A549 (cell line): ENCODE data around the gene RANBP17. TPM values are rescaled to one million over a fixed set of nuclear protein-coding genes. Genes with fewer than 3 reads are reported as not detected.

ENCODE experiments used
- ATAC-seq, 2 experiments: fragments of 200-7000 bp in 1 of 2; fragments of >200 bp in 1 of 2; cut with Nextera tagmentation in 1 of 2; cut with Tn5 transposase in 1 of 2; 3 replicates each; pipeline versions ENCODE4 v1.8.0 to v1.9.1; 2018 to 2020; ENCODE audit warnings: mild to moderate bottlenecking in 1 of 2, moderate library complexity in 1 of 2
- CTCF ChIA-PET: fragments of 300-600 bp; sonication (Branson Sonifier 250); formaldehyde crosslinking; extraction: SDS; loops from one replicate; lab custom pipeline; 2021; ENCODE audit warnings: antibody characterized with exemption, inconsistent platforms; lab: Yijun Ruan, JAX
- POLR2A ChIA-PET: fragments of 350-600 bp; formaldehyde crosslinking; extraction: SDS; loops from one replicate; lab custom pipeline; 2021; ENCODE audit warnings: antibody characterized with exemption, inconsistent platforms; lab: Yijun Ruan, JAX
- DNase-seq, 2 experiments: peaks; one replicate each; pipeline versions ENCODE4 v3.0.0 to v3.0.0-alpha.2; 2011 to 2016; ENCODE audit warnings: low read depth in 1 of 2, low spot score in 1 of 2
- FAIRE-seq: peaks from 2 replicates; lab custom pipeline; 2011; peaks lifted over from hg19 to GRCh38; lab: Jason Lieb, UNC
- H3K27ac ChIP-seq, 2 experiments: fragments of >200 bp; sonication (Bioruptor Twin); formaldehyde crosslinking; 3 replicates each; pipeline ENCODE4 v1.5.1; 2016 to 2017
- H3K4me1 ChIP-seq: fragments of >200 bp; sonication (Bioruptor Twin); formaldehyde crosslinking; 3 replicates; pipeline ENCODE4 v1.6.1; 2016
- H3K4me2 ChIP-seq: fragments of >200 bp; sonication (Bioruptor Twin); formaldehyde crosslinking; 3 replicates; pipeline ENCODE4 v1.6.1; 2016
- H3K4me3 ChIP-seq: fragments of >200 bp; sonication (Bioruptor Twin); formaldehyde crosslinking; 3 replicates; pipeline ENCODE4 v1.5.1; 2016
- H3K9me3 ChIP-seq: fragments of >200 bp; sonication (Bioruptor Twin); formaldehyde crosslinking; 3 replicates; pipeline ENCODE4 v1.6.1; 2016
- BHLHE40 ChIP-seq: IDR thresholded peaks from 2 replicates; pipeline ENCODE4 v1.6.1; 2012; ENCODE audit warnings: low read depth, low read length, inconsistent platforms
- CBX8 ChIP-seq: fragments of 200-600 bp; sonication (generic); IDR thresholded peaks from 2 replicates; pipeline ENCODE4 v1.6.1; 2016
- CHD4 ChIP-seq: fragments of 200-600 bp; sonication (generic); IDR thresholded peaks from 2 replicates; pipeline ENCODE4 v1.6.1; 2016; ENCODE audit warnings: antibody characterized with exemption, mild to moderate bottlenecking, borderline replicate concordance
- EHF ChIP-seq: fragments of 250-450 bp; sonication (Bioruptor Pico); IDR thresholded peaks from 2 replicates; pipeline ENCODE4 v1.5.0; 2020; ENCODE audit warnings: mild to moderate bottlenecking
- EHMT2 ChIP-seq: fragments of 200-600 bp; sonication (generic); IDR thresholded peaks from 2 replicates; pipeline ENCODE4 v1.6.1; 2016; ENCODE audit warnings: antibody characterized with exemption, low read depth, mild to moderate bottlenecking, moderate library complexity
- ELK1 ChIP-seq: fragments of 150-350 bp; IDR thresholded peaks from 2 replicates; pipeline ENCODE4 v1.6.1; 2014; ENCODE audit warnings: low read depth, mild to moderate bottlenecking, low read length
- ESRRA ChIP-seq: fragments of 150-350 bp; IDR thresholded peaks from 2 replicates; pipeline ENCODE4 v1.6.1; 2014; ENCODE audit warnings: mild to moderate bottlenecking, low read length, borderline replicate concordance
- FOSL2 ChIP-seq, 2 experiments: fragments of 450-650 bp in 1 of 2; fragments of >200 bp in 1 of 2; sonication (Bioruptor Twin) in 1 of 2; formaldehyde crosslinking; IDR thresholded peaks; 2 replicates each; pipeline versions ENCODE4 v1.5.0 to v1.6.1; 2016 to 2020; ENCODE audit warnings: mild to moderate bottlenecking in 1 of 2, moderate library complexity in 1 of 2
- HOXA7 ChIP-seq: fragments of 250-450 bp; sonication (Bioruptor Pico); IDR thresholded peaks from 2 replicates; pipeline ENCODE4 v1.5.0; 2020; ENCODE audit warnings: mild to moderate bottlenecking, moderate library complexity
- JUN ChIP-seq, 2 experiments: fragments of >200 bp; sonication (Bioruptor Twin); formaldehyde crosslinking; IDR thresholded peaks; 2 replicates in 1 of 2; 3 replicates in 1 of 2; pipeline ENCODE4 v1.6.1; 2016 to 2017
- JUNB ChIP-seq: fragments of >200 bp; sonication (Bioruptor Twin); formaldehyde crosslinking; IDR thresholded peaks from 2 replicates; pipeline ENCODE4 v1.6.1; 2016
- KDM5A ChIP-seq: fragments of 200-600 bp; sonication (generic); IDR thresholded peaks from 2 replicates; pipeline ENCODE4 v1.6.1; 2016; ENCODE audit warnings: antibody characterized with exemption, mild to moderate bottlenecking
- MAFK ChIP-seq: fragments of 450-650 bp; IDR thresholded peaks from 2 replicates; pipeline ENCODE4 v1.6.1; 2014; ENCODE audit not compliant: partially characterized antibody
- MAZ ChIP-seq: fragments of 150-350 bp; IDR thresholded peaks from 2 replicates; pipeline ENCODE4 v1.6.1; 2014; ENCODE audit warnings: antibody characterized with exemption, low read depth, low read length, borderline replicate concordance
- MYC ChIP-seq: IDR thresholded peaks from 2 replicates; pipeline ENCODE4 v1.6.1; 2012; ENCODE audit warnings: mild to moderate bottlenecking, inconsistent platforms, low read length, improper control_type of control experiment, borderline replicate concordance
- NR3C1 ChIP-seq: fragments of >200 bp; sonication (Bioruptor Twin); formaldehyde crosslinking; IDR thresholded peaks from 3 replicates; pipeline ENCODE4 v1.6.1; 2017
- PHF8 ChIP-seq: fragments of 200-600 bp; sonication (generic); IDR thresholded peaks from 2 replicates; pipeline ENCODE4 v1.6.1; 2016; ENCODE audit warnings: low read depth, mild to moderate bottlenecking, antibody characterized with exemption, moderate library complexity, borderline replicate concordance
- RAD21 ChIP-seq, 2 experiments: fragments of >200 bp in 1 of 2; sonication (Bioruptor Twin) in 1 of 2; formaldehyde crosslinking in 1 of 2; IDR thresholded peaks in 1 of 2; conservative IDR thresholded peaks in 1 of 2; 2 replicates in 1 of 2; 3 replicates in 1 of 2; pipeline ENCODE4 v1.6.1; 2012 to 2018; ENCODE audit warnings: inconsistent platforms in 1 of 2
- RARB ChIP-seq: fragments of 250-450 bp; sonication (Bioruptor Pico); IDR thresholded peaks from 2 replicates; pipeline ENCODE4 v1.8.0; 2021; ENCODE audit warnings: mild to moderate bottlenecking, moderate library complexity
- RNF2 ChIP-seq: fragments of 200-600 bp; sonication (generic); IDR thresholded peaks from 2 replicates; pipeline ENCODE4 v1.6.1; 2016; ENCODE audit warnings: low read depth, mild to moderate bottlenecking, antibody characterized with exemption, moderate library complexity, borderline replicate concordance
- SMC3 ChIP-seq: fragments of >200 bp; sonication (Bioruptor Twin); formaldehyde crosslinking; IDR thresholded peaks from 3 replicates; pipeline ENCODE4 v1.6.1; 2018; ENCODE audit warnings: inconsistent platforms
- SREBF2 ChIP-seq: fragments of 450-650 bp; IDR thresholded peaks from 2 replicates; pipeline ENCODE4 v1.6.1; 2014; ENCODE audit warnings: mild to moderate bottlenecking, moderate library complexity
- TFCP2L1 ChIP-seq: fragments of 250-450 bp; sonication (Bioruptor Pico); IDR thresholded peaks from 2 replicates; pipeline ENCODE4 v1.5.0; 2021; ENCODE audit warnings: mild to moderate bottlenecking
- TP53 ChIP-seq: fragments of 250-450 bp; sonication (Bioruptor Pico); IDR thresholded peaks from 2 replicates; pipeline ENCODE4 v1.5.0; 2021; ENCODE audit warnings: mild to moderate bottlenecking, moderate library complexity
- ZC3H11A ChIP-seq: fragments of 450-650 bp; IDR thresholded peaks from 2 replicates; pipeline ENCODE4 v1.6.1; 2014; ENCODE audit warnings: antibody characterized with exemption, mild to moderate bottlenecking
- WGBS: methylation state at CpG from one replicate; pipeline ENCODE4 v1.1.6; 2017; ENCODE audit errors: missing lambda C conversion rate; 5-methylcytosine and 5-hydroxymethylcytosine counted together
- polyA plus RNA-seq, 4 experiments: library from polyadenylated mRNA; depleted of rRNA in 3 of 4; stranded (reverse); fragments of >200 nt; fragmentation: RNase III in 1 of 4; extraction: RNeasy Plus Mini Kit Qiagen cat#74134 plus additional on column Dnase treatment in 1 of 4; gene quantifications; 2 replicates in 3 of 4; 3 replicates in 1 of 4; pipeline ENCODE4 v1.2.3, GENCODE V29; 2011 to 2017
- TF ChIP-seq, protein P1 (sequence below): fragments of >200 bp; sonication (Bioruptor Twin); formaldehyde crosslinking; IDR thresholded peaks from 2 replicates; pipeline ENCODE4 v1.6.1; 2016
- TF ChIP-seq, protein P2 (sequence below): fragments of 250-450 bp; sonication (Bioruptor Pico); IDR thresholded peaks from 2 replicates; pipeline ENCODE4 v1.5.0; 2020; ENCODE audit warnings: low read depth, mild to moderate bottlenecking, moderate library complexity
- TF ChIP-seq, protein P3 (sequence below): fragments of >200 bp; sonication (Bioruptor Twin); formaldehyde crosslinking; IDR thresholded peaks from 3 replicates; pipeline ENCODE4 v1.6.1; 2016
- TF ChIP-seq, protein P4 (sequence below): IDR thresholded peaks from 2 replicates; pipeline ENCODE4 v1.6.1; 2012
- TF ChIP-seq, protein P5 (sequence below): fragments of >200 bp; sonication (Bioruptor Twin); formaldehyde crosslinking; IDR thresholded peaks from 3 replicates; pipeline ENCODE4 v1.5.1; 2016

RANBP17 gene
- polyA plus RNA-seq, 2 of the 4 experiments (the other 2 are of a cell fraction) = 3.4 to 9.2 TPM

DNA sequence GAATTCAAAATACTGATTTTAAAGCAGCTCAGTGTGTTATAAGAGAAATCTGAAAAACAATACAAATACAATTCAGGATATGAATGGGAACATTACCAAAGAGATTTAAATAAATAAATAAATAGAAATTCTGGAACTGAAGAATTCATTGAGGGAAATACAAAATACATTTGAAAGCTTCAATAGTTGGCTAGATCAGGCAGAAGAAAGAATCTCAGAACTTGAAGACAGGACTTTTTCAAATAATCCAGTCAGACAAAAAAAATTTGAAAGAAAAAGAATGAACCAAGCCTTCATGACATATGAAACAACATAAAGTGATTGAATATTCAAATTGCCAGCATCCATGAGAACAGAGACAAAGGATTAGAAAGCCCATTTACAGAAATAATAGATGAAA is 387.6 kb downstream of the RANBP17 start:
- DNase-seq = no peak
- no peak for ATAC-seq
- H3K4me1 ChIP-seq = no peaks in the 10 kb centered on the region
- TF ChIP-seq, protein P1, sequence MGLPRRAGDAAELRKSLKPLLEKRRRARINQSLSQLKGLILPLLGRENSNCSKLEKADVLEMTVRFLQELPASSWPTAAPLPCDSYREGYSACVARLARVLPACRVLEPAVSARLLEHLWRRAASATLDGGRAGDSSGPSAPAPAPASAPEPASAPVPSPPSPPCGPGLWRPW = no peak
- TF ChIP-seq FOSL2 (IDR thresholded peaks at IDR 0.05) = no peak
- TF ChIP-seq FOSL2 (CRISPR knock-in tag; IDR thresholded peaks at IDR 0.05) = no peak
- TF ChIP-seq MYC = no peak
- no peak for TF ChIP-seq RAD21 (conservative IDR thresholded peaks at IDR 0.05 in 1 of 2, IDR thresholded peaks at IDR 0.05 in 1 of 2)
- TF ChIP-seq JUN (IDR thresholded peaks at IDR 0.05) = no peak
- no peak for TF ChIP-seq CHD4
- TF ChIP-seq, protein P2, sequence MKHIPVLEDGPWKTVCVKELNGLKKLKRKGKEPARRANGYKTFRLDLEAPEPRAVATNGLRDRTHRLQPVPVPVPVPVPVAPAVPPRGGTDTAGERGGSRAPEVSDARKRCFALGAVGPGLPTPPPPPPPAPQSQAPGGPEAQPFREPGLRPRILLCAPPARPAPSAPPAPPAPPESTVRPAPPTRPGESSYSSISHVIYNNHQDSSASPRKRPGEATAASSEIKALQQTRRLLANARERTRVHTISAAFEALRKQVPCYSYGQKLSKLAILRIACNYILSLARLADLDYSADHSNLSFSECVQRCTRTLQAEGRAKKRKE (CRISPR knock-in tag) = no peak
- no peak for TF ChIP-seq NR3C1
- TF ChIP-seq TP53 (CRISPR knock-in tag) = no peak
- TF ChIP-seq EHF (CRISPR knock-in tag) = no peak
- TF ChIP-seq, protein P3, sequence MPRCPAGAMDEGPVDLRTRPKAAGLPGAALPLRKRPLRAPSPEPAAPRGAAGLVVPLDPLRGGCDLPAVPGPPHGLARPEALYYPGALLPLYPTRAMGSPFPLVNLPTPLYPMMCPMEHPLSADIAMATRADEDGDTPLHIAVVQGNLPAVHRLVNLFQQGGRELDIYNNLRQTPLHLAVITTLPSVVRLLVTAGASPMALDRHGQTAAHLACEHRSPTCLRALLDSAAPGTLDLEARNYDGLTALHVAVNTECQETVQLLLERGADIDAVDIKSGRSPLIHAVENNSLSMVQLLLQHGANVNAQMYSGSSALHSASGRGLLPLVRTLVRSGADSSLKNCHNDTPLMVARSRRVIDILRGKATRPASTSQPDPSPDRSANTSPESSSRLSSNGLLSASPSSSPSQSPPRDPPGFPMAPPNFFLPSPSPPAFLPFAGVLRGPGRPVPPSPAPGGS = no peak
- TF ChIP-seq BHLHE40 = no peak
- no peak for TF ChIP-seq SMC3
- ChIA-PET CTCF (no interaction called here), POLR2A (no interaction called here)
- no peak overlapping the region for H3K4me3 ChIP-seq
- H3K27ac ChIP-seq = no peak overlapping the region
- no peak overlapping the region for H3K4me2 ChIP-seq
- H3K9me3 ChIP-seq = peaks cover 18% of the 10 kb centered on the region; the same call in 2 of the 3 replicates
- no peak for FAIRE-seq

- Histone ChIP-seq H3K27ac (no peak overlapping the region), H3K4me3 (no peak overlapping the region), H3K9me3 (peaks cover 18% of the 10 kb centered on the region; the same call in 2 of the 3 replicates), H3K4me1 (no peaks in the 10 kb centered on the region)
- ChIA-PET CTCF (no interaction called here), POLR2A (no interaction called here)
- FAIRE-seq (no peak), ATAC-seq (no peak)
- 89% methylated on average over 1 of the region's 1 CpG for WGBS
- TF ChIP-seq PHF8 (no peak), MAFK (peak; percentile 34)
- TF ChIP-seq, all 56 proteins: peak for 1
- no peak overlapping the region for H3K4me2 ChIP-seq
- no peak for DNase-seq
These were observed 388.9 kb downstream of the RANBP17 start for GRCh38 chr5:171250738-171251137.

- WGBS = 92% methylated on average over 21 of the region's 21 CpGs
- CTCF ChIA-PET = no interaction called here
- no peak for ATAC-seq
- no peak overlapping the region for H3K4me3 ChIP-seq
- H3K27ac ChIP-seq = no peak overlapping the region
- no peak overlapping the region for H3K4me2 ChIP-seq
- H3K9me3 ChIP-seq = peaks cover 18% of the 10 kb centered on the region; the same call in 2 of the 3 replicates
- no peak for FAIRE-seq
- TF ChIP-seq ESRRA = no peak
- no peak for TF ChIP-seq BHLHE40
- TF ChIP-seq SREBF2 = no peak
- no peak for TF ChIP-seq JUNB
- no peak for TF ChIP-seq ELK1
- no peak for TF ChIP-seq MAZ
- TF ChIP-seq, protein P4, sequence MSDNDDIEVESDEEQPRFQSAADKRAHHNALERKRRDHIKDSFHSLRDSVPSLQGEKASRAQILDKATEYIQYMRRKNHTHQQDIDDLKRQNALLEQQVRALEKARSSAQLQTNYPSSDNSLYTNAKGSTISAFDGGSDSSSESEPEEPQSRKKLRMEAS = no peak
- no peak for TF ChIP-seq EHF (CRISPR knock-in tag)
- no peak for TF ChIP-seq HOXA7 (CRISPR knock-in tag)
- no peak for TF ChIP-seq RARB (CRISPR knock-in tag)
- TF ChIP-seq KDM5A = no peak
- no peak for TF ChIP-seq TFCP2L1 (CRISPR knock-in tag)
- TF ChIP-seq CBX8 = no peak
- TF ChIP-seq RNF2 = no peak
- TF ChIP-seq EHMT2 = no peak
- TF ChIP-seq, protein P5, sequence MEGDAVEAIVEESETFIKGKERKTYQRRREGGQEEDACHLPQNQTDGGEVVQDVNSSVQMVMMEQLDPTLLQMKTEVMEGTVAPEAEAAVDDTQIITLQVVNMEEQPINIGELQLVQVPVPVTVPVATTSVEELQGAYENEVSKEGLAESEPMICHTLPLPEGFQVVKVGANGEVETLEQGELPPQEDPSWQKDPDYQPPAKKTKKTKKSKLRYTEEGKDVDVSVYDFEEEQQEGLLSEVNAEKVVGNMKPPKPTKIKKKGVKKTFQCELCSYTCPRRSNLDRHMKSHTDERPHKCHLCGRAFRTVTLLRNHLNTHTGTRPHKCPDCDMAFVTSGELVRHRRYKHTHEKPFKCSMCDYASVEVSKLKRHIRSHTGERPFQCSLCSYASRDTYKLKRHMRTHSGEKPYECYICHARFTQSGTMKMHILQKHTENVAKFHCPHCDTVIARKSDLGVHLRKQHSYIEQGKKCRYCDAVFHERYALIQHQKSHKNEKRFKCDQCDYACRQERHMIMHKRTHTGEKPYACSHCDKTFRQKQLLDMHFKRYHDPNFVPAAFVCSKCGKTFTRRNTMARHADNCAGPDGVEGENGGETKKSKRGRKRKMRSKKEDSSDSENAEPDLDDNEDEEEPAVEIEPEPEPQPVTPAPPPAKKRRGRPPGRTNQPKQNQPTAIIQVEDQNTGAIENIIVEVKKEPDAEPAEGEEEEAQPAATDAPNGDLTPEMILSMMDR = no peak
- no peak for TF ChIP-seq ZC3H11A
- no peak for TF ChIP-seq MYC
- TF ChIP-seq, all 56 proteins: peak for 0
- DNase-seq = no peak
- POLR2A ChIA-PET = no interaction called here
- H3K4me1 ChIP-seq = no peaks in the 10 kb centered on the region
These were observed 389.7 kb downstream of the RANBP17 start for GRCh38 chr5:171251519-171251918.
